HepG2 (cell line): ENCODE data around the gene CLASRP. TPM values are rescaled to one million over a fixed set of nuclear protein-coding genes. Genes with fewer than 3 reads are reported as not detected.

Source experiments
- AFF4 ChIP-seq: sonication (generic); formaldehyde crosslinking; IDR thresholded peaks from 2 replicates; pipeline ENCODE4 v1.4.0; 2020; ENCODE audit warnings: missing genetic modification reagents
- BORCS8-MEF2B ChIP-seq: sonication (generic); formaldehyde crosslinking; IDR thresholded peaks from 2 replicates; pipeline ENCODE4 v1.8.0; 2022; ENCODE audit warnings: mild to moderate bottlenecking, missing genetic modification reagents
- FOXM1 ChIP-seq: sonication (generic); formaldehyde crosslinking; IDR thresholded peaks from 2 replicates; pipeline ENCODE4 v1.5.0; 2020; ENCODE audit warnings: missing genetic modification reagents
- HDAC2 ChIP-seq: sonication (generic); formaldehyde crosslinking; IDR thresholded peaks from 2 replicates; pipeline ENCODE4 v1.4.0; 2020; ENCODE audit warnings: missing genetic modification reagents
- HMG20B ChIP-seq: conservative IDR thresholded peaks from 2 replicates; pipeline ENCODE4 v1.6.1; 2016; ENCODE audit warnings: missing genetic modification reagents, missing compliant biosample characterization
- HNF4A ChIP-seq: sonication (generic); formaldehyde crosslinking; IDR thresholded peaks from 2 replicates; pipeline ENCODE4 v1.4.0; 2020; ENCODE audit warnings: missing genetic modification reagents
- KDM2A ChIP-seq: sonication (generic); formaldehyde crosslinking; IDR thresholded peaks from 2 replicates; pipeline ENCODE4 v1.4.0; 2020; ENCODE audit warnings: low read depth, missing genetic modification reagents, borderline replicate concordance
- KLF16 ChIP-seq, 2 experiments: sonication (generic) in 1 of 2; formaldehyde crosslinking in 1 of 2; IDR thresholded peaks; 2 replicates each; pipeline versions ENCODE4 v1.6.1 to v1.8.0; 2016 to 2023; ENCODE audit warnings: missing genetic modification reagents in 2 of 2, missing compliant biosample characterization in 1 of 2
- RBFOX2 ChIP-seq: fragments of 200-400 bp; formaldehyde crosslinking; IDR thresholded peaks from 2 replicates; pipeline ENCODE4 v1.6.1; 2017; ENCODE audit warnings: low read depth, mild to moderate bottlenecking, low read length
- SRF ChIP-seq: IDR thresholded peaks from 2 replicates; pipeline ENCODE4 v1.6.1; 2011; ENCODE audit warnings: mild to moderate bottlenecking, low read depth, low read length, moderate library complexity
- SRSF4 ChIP-seq: fragments of 200-400 bp; formaldehyde crosslinking; IDR thresholded peaks from one replicate; pipeline ENCODE4 v1.6.1; 2018; ENCODE audit warnings: mild to moderate bottlenecking, low read depth, low read length, moderate library complexity; ENCODE audit not compliant: poor library complexity, severe bottlenecking
- TBX2 ChIP-seq: sonication (generic); formaldehyde crosslinking; IDR thresholded peaks from 2 replicates; pipeline ENCODE4 v1.5.0; 2020; ENCODE audit warnings: missing genetic modification reagents, mild to moderate bottlenecking, borderline replicate concordance
- THYN1 ChIP-seq: sonication (generic); formaldehyde crosslinking; IDR thresholded peaks from 2 replicates; pipeline ENCODE4 v1.8.1; 2023; ENCODE audit warnings: low read depth, mild to moderate bottlenecking, moderate library complexity, missing genetic modification reagents, borderline replicate concordance
- U2AF1 ChIP-seq: fragments of 200-400 bp; formaldehyde crosslinking; optimal IDR thresholded peaks from 2 replicates; pipeline ENCODE3; 2017; ENCODE audit warnings: mild to moderate bottlenecking, low read depth, low read length
- ZFY ChIP-seq: sonication (generic); formaldehyde crosslinking; IDR thresholded peaks from 2 replicates; pipeline ENCODE4 v1.4.0; 2020; ENCODE audit warnings: missing genetic modification reagents
- ZNF124 ChIP-seq: sonication (generic); formaldehyde crosslinking; IDR thresholded peaks from 2 replicates; pipeline ENCODE4 v1.4.0; 2020; ENCODE audit warnings: missing genetic modification reagents
- ZNF292 ChIP-seq: sonication (generic); formaldehyde crosslinking; IDR thresholded peaks from 2 replicates; pipeline ENCODE4 v1.8.1; 2022; ENCODE audit warnings: mild to moderate bottlenecking, low read depth, missing genetic modification reagents, borderline replicate concordance
- ZNF3 ChIP-seq: IDR thresholded peaks from 2 replicates; pipeline ENCODE4 v1.7.0; 2017; ENCODE audit warnings: inconsistent platforms
- ZNF354B ChIP-seq: sonication (generic); formaldehyde crosslinking; IDR thresholded peaks from 2 replicates; pipeline ENCODE4 v1.8.0; 2022; ENCODE audit warnings: mild to moderate bottlenecking, missing genetic modification reagents
- ZNF512B ChIP-seq: sonication (generic); formaldehyde crosslinking; IDR thresholded peaks from 2 replicates; pipeline ENCODE4 v1.5.1; 2020; ENCODE audit warnings: missing genetic modification reagents, mild to moderate bottlenecking, borderline replicate concordance
- ZNF549 ChIP-seq: sonication (generic); formaldehyde crosslinking; IDR thresholded peaks from 2 replicates; pipeline ENCODE4 v1.5.0; 2020; ENCODE audit warnings: missing genetic modification reagents
- polyA plus RNA-seq, 8 experiments: library from polyadenylated mRNA; depleted of rRNA in 3 of 8; stranded (reverse) in 7 of 8; unstranded in 1 of 8; fragments of >200 nt; fragmentation: Illumina TruSeq in 4 of 8; extraction: Trizol in 4 of 8; gene quantifications; 2 replicates each; pipeline versions ENCODE4 v1.2.1 to v1.2.3, GENCODE V29; 2011 to 2016; ENCODE audit warnings: low read depth in 4 of 8, missing spikeins in 1 of 8, mixed read lengths in 1 of 8; ENCODE audit not compliant: insufficient read depth in 1 of 8
- total RNA-seq, 5 experiments: library from RNA; depleted of rRNA; stranded (reverse); fragments of >200 nt; fragmentation: Illumina TruSeq; extraction: Trizol; gene quantifications; 2 replicates each; pipeline ENCODE4 v1.2.3, GENCODE V29; 2016; ENCODE audit warnings: low read depth in 1 of 5
- TF ChIP-seq, protein P1 (sequence below): sonication (generic); formaldehyde crosslinking; conservative IDR thresholded peaks from 2 replicates; pipeline ENCODE4 v1.5.0; 2020; ENCODE audit warnings: missing genetic modification reagents

The CLASRP gene
- total and polyA plus RNA-seq, 2 of the 13 experiments (the other 11 are each of a cell fraction or from before 2014, with no cell fraction given), result 32.0 to 51.4 TPM

DNA sequence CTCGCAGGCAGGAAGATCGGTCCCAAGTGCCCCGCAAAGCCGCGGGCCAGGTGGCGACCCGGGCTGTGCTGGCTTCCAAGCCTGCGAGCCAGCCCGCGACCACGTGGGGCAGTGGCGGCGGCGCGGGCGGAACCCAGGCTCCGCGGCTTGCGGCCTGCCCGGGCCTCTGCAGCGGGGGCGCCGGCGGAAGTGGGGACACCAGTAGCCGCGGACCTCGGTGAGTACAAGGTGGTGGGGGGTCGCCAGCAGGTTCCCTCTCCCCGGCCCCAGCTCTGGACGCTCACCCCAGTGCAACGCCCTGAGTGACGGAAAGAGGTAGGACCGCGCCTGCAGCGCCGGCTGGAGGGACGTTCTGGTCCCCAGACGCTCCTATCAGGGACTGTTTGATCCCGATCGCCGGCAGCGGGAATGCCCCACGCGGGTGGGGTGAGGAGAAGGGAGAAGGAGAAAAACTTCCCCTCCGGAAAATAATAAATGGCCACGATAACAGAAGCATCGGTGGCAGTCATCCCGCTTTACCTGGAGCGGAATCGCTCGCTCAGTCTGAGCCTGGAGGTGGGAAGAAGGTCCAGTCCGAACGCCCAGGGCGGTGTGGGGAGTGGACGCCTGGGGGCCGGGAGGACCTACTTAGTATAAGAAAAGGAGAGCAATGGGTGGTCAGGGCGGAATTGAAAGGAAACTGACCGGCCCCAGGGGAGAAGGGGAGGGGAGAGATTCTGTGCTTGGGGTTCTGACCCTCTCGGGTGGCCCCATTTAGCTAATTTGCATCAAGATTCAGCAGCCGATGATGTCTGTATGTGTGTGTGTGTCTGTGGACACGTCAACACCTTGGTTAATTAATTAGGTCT lies 40.4 kb downstream of the CLASRP start, which contains the start of gene GEMIN7 (continued):
- TF ChIP-seq ZNF292 (CRISPR knock-in tag) (no peak), AFF4 (CRISPR knock-in tag) (0 out of 2 replicates have a peak, but pooled peaks have one; percentile 57), ZNF124 (CRISPR knock-in tag) (peak; percentile 84; the same call in 1 of the 2 replicates), ZNF512B (no peak), U2AF1 (no peak), SRSF4 (no peak), ZFY (CRISPR knock-in tag) (peak; percentile 87), BORCS8-MEF2B (CRISPR knock-in tag) (peak; percentile 97), ZNF3 (CRISPR knock-in tag) (no peak), ZNF354B (no peak; the same call in 1 of the 2 replicates), THYN1 (CRISPR knock-in tag) (no peak), HNF4A (CRISPR knock-in tag) (peak; percentile 30; the same call in 1 of the 2 replicates), HMG20B (no peak), KDM2A (CRISPR knock-in tag) (peak; percentile 89), KLF16 (CRISPR knock-in tag; IDR thresholded peaks at IDR 0.05) (peak in 1 of 2 experiments; percentile 94; a peak in 2 of 4 replicates), FOXM1 (peak; percentile 81; the same call in 1 of the 2 replicates), SRF (peak; percentile 59; the same call in 1 of the 2 replicates), HDAC2 (peak; percentile 71), RBFOX2 (peak; percentile 93), ZNF549 (CRISPR knock-in tag) (no peak), TBX2 (CRISPR knock-in tag) (peak; percentile 66; the same call in 1 of the 2 replicates)
- TF ChIP-seq, protein P1, sequence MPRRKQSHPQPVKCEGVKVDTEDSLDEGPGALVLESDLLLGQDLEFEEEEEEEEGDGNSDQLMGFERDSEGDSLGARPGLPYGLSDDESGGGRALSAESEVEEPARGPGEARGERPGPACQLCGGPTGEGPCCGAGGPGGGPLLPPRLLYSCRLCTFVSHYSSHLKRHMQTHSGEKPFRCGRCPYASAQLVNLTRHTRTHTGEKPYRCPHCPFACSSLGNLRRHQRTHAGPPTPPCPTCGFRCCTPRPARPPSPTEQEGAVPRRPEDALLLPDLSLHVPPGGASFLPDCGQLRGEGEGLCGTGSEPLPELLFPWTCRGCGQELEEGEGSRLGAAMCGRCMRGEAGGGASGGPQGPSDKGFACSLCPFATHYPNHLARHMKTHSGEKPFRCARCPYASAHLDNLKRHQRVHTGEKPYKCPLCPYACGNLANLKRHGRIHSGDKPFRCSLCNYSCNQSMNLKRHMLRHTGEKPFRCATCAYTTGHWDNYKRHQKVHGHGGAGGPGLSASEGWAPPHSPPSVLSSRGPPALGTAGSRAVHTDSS (CRISPR knock-in tag), result no peak
